ENCODE measurements around the gene DCBLD1. TPM values are rescaled to one million over a fixed set of nuclear protein-coding genes. Genes with fewer than 3 reads are reported as not detected.

DCBLD1 gene
- polyA plus RNA-seq, 1 donor (not counting 4 experiments of a cell fraction or from before 2014, with no cell fraction given) = 21.7 TPM

GRCh38 chr6:117520603-117521395 is 38.3 kb downstream of the DCBLD1 start:
- DNase-seq (ENCODE audit: low read depth, low spot score) (no peak), FAIRE-seq (no peak)
- H3K9me1 ChIP-seq (ENCODE audit: control insufficient read depth, extremely low read depth, insufficient read depth, low read length) = no peaks in the 10 kb centered on the region
- peaks cover 3 to 5% of the 10 kb centered on the region in 2 experiments for H3K36me3 ChIP-seq (ENCODE audit: control insufficient read depth in 2 of 2, extremely low read depth in 1 of 2, insufficient read depth in 2 of 2, low read length in 2 of 2)
- no peak overlapping the region for H3K4me2 ChIP-seq (ENCODE audit: control insufficient read depth, extremely low read depth, insufficient read depth, low read depth, low read length)
- no peaks in the 10 kb centered on the region for H3K4me1 ChIP-seq (ENCODE audit: control insufficient read depth, extremely low read depth, insufficient read depth, low read length)
- TF ChIP-seq EZH2 (IDR thresholded peaks at IDR 0.05; ENCODE audit: low read length) (no peak), CTCF (optimal IDR thresholded peaks at IDR 0.05 in 1 of 3, IDR thresholded peaks at IDR 0.05 in 1 of 3, conservative IDR thresholded peaks at IDR 0.05 in 1 of 3; ENCODE audit: extremely low read depth in 1 of 3, insufficient read depth in 2 of 3, low read length in 3 of 3) (no peak)
- H3K4me3 ChIP-seq (ENCODE audit: control insufficient read depth in 2 of 3, extremely low read depth in 1 of 3, insufficient read depth in 2 of 3, low read depth in 1 of 3, low read length in 3 of 3) = no peak overlapping the region
- no peak overlapping the region for H2AFZ ChIP-seq (ENCODE audit: control insufficient read depth, low read length)
- H3K27me3 ChIP-seq (ENCODE audit: control insufficient read depth, extremely low read depth, insufficient read depth, low read length) = no peaks in the 10 kb centered on the region
- H3K27ac ChIP-seq (ENCODE audit: control insufficient read depth, insufficient read depth, low read length) = no peak overlapping the region
- H4K20me1 ChIP-seq (ENCODE audit: control insufficient read depth, extremely low read depth, insufficient read depth, low read length) = no peaks in the 10 kb centered on the region
- no peaks in the 10 kb centered on the region for H3K9me3 ChIP-seq (ENCODE audit: control insufficient read depth, low read depth, low read length)
- H3K79me2 ChIP-seq (ENCODE audit: control insufficient read depth, insufficient read depth, low read length) = peaks cover 2% of the 10 kb centered on the region
- H3K9ac ChIP-seq (ENCODE audit: control insufficient read depth, extremely low read depth, insufficient read depth, low read length) = no peak overlapping the region
- dilution Hi-C loops (cut with MboI; ENCODE audit: extremely low pct_ligation_motif_present, low sequenced_read_pairs) = no loop called here

GRCh38 chr6:117521791-117522502 is 39.5 kb downstream of the DCBLD1 start:
- TF ChIP-seq CTCF (optimal IDR thresholded peaks at IDR 0.05 in 1 of 3, IDR thresholded peaks at IDR 0.05 in 1 of 3, conservative IDR thresholded peaks at IDR 0.05 in 1 of 3; ENCODE audit: extremely low read depth in 1 of 3, insufficient read depth in 2 of 3, low read length in 3 of 3) (no peak), EZH2 (IDR thresholded peaks at IDR 0.05; ENCODE audit: low read length) (no peak)
- Histone ChIP-seq H4K20me1 (ENCODE audit: control insufficient read depth, extremely low read depth, insufficient read depth, low read length) (no peaks in the 10 kb centered on the region), H3K4me1 (ENCODE audit: control insufficient read depth, extremely low read depth, insufficient read depth, low read length) (no peaks in the 10 kb centered on the region), H3K9me3 (ENCODE audit: control insufficient read depth, low read depth, low read length) (no peaks in the 10 kb centered on the region), H3K9me1 (ENCODE audit: control insufficient read depth, extremely low read depth, insufficient read depth, low read length) (no peaks in the 10 kb centered on the region), H3K27me3 (ENCODE audit: control insufficient read depth, extremely low read depth, insufficient read depth, low read length) (no peaks in the 10 kb centered on the region), H3K4me2 (ENCODE audit: control insufficient read depth, extremely low read depth, insufficient read depth, low read depth, low read length) (no peak overlapping the region), H3K4me3 (ENCODE audit: control insufficient read depth in 2 of 3, extremely low read depth in 1 of 3, insufficient read depth in 2 of 3, low read depth in 1 of 3, low read length in 3 of 3) (no peak overlapping the region), H3K9ac (ENCODE audit: control insufficient read depth, extremely low read depth, insufficient read depth, low read length) (no peak overlapping the region), H3K27ac (ENCODE audit: control insufficient read depth, insufficient read depth, low read length) (no peak overlapping the region), H3K36me3 (ENCODE audit: control insufficient read depth in 2 of 2, extremely low read depth in 1 of 2, insufficient read depth in 2 of 2, low read length in 2 of 2) (peaks cover 3 to 7% of the 10 kb centered on the region in 2 experiments), H2AFZ (ENCODE audit: control insufficient read depth, low read length) (no peak overlapping the region), H3K79me2 (ENCODE audit: control insufficient read depth, insufficient read depth, low read length) (peaks cover 2% of the 10 kb centered on the region)
- FAIRE-seq = no peak
- DNase-seq (ENCODE audit: low read depth, low spot score) = no peak
- dilution Hi-C loops (cut with MboI; ENCODE audit: extremely low pct_ligation_motif_present, low sequenced_read_pairs) = no loop called here

Data from keratinocyte (primary cell).